SK-N-SH (cell line): Measurements from ENCODE around the gene TGFB1I1.

Experiments
- CTCF ChIP-seq: fragments of 200-600 bp; sonication (generic); IDR thresholded peaks from 2 replicates; pipeline ENCODE4 v1.6.1; 2017; ENCODE audit warnings: antibody characterized with exemption, mild to moderate bottlenecking, moderate library complexity
- EP300 ChIP-seq, 2 experiments: IDR thresholded peaks; 2 replicates each; pipeline versions ENCODE4 v1.4.0 to v1.6.1; 2012; ENCODE audit warnings: borderline replicate concordance in 1 of 2, low read depth in 1 of 2, low read length in 1 of 2
- FOSL2 ChIP-seq: IDR thresholded peaks from 2 replicates; pipeline ENCODE4 v1.4.0; 2012; ENCODE audit warnings: low read depth, mild to moderate bottlenecking, moderate library complexity, borderline replicate concordance
- POLR2AphosphoS5 ChIP-seq: IDR thresholded peaks from 2 replicates; pipeline ENCODE4 v1.6.1; 2012; ENCODE audit warnings: low read depth, low read length
- REST ChIP-seq: IDR thresholded peaks from 2 replicates; pipeline ENCODE4 v1.6.1; 2012; ENCODE audit warnings: mild to moderate bottlenecking, low read depth, low read length, moderate library complexity
- SIN3A ChIP-seq: IDR thresholded peaks from 2 replicates; pipeline ENCODE4 v1.6.1; 2012; ENCODE audit warnings: low read depth, mild to moderate bottlenecking, low read length, moderate library complexity, borderline replicate concordance
- SMC3 ChIP-seq: IDR thresholded peaks from 2 replicates; pipeline ENCODE4 v1.6.1; 2012; ENCODE audit warnings: low read depth, low read length, improper control_type of control experiment

GRCh38 chr16:31499928-31500327 is 28.0 kb downstream of the TGFB1I1 start:
- no peak for TF ChIP-seq SIN3A
- TF ChIP-seq SMC3 = no peak
- TF ChIP-seq CTCF = no peak
- no peak for TF ChIP-seq POLR2AphosphoS5
- TF ChIP-seq EP300 (IDR thresholded peaks at IDR 0.05; ENCODE audit: borderline replicate concordance in 1 of 2, low read depth in 1 of 2, low read length in 1 of 2) = no peak
- no peak for TF ChIP-seq REST
- no peak for TF ChIP-seq FOSL2
